T47D (cell line): Measurements from ENCODE around the gene ZC3H7B.
"Not testable (repeated sequence)": the region's sequence is repeated elsewhere in the genome, so short reads cannot be mapped to it uniquely, and the experiment has no call there.

ENCODE experiments used
- DNase-seq, 2 experiments: peaks; one replicate each; pipeline versions ENCODE4 v3.0.0 to v3.0.0-alpha.2; 2011 to 2012; ENCODE audit warnings: low read depth in 1 of 2, low spot score in 1 of 2
- JUND ChIP-seq: IDR thresholded peaks from 2 replicates; pipeline ENCODE4 v1.6.1; 2012; ENCODE audit warnings: low read depth
- in situ Hi-C: cut with HindIII; loops from 2 replicates; pipeline ENCODE4 v1.10.0; 2016; ENCODE audit warnings: low sequenced_read_pairs, low pct_unique_long_range_greater_than_20kb

The ZC3H7B gene, protein sequence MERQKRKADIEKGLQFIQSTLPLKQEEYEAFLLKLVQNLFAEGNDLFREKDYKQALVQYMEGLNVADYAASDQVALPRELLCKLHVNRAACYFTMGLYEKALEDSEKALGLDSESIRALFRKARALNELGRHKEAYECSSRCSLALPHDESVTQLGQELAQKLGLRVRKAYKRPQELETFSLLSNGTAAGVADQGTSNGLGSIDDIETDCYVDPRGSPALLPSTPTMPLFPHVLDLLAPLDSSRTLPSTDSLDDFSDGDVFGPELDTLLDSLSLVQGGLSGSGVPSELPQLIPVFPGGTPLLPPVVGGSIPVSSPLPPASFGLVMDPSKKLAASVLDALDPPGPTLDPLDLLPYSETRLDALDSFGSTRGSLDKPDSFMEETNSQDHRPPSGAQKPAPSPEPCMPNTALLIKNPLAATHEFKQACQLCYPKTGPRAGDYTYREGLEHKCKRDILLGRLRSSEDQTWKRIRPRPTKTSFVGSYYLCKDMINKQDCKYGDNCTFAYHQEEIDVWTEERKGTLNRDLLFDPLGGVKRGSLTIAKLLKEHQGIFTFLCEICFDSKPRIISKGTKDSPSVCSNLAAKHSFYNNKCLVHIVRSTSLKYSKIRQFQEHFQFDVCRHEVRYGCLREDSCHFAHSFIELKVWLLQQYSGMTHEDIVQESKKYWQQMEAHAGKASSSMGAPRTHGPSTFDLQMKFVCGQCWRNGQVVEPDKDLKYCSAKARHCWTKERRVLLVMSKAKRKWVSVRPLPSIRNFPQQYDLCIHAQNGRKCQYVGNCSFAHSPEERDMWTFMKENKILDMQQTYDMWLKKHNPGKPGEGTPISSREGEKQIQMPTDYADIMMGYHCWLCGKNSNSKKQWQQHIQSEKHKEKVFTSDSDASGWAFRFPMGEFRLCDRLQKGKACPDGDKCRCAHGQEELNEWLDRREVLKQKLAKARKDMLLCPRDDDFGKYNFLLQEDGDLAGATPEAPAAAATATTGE

DNA sequence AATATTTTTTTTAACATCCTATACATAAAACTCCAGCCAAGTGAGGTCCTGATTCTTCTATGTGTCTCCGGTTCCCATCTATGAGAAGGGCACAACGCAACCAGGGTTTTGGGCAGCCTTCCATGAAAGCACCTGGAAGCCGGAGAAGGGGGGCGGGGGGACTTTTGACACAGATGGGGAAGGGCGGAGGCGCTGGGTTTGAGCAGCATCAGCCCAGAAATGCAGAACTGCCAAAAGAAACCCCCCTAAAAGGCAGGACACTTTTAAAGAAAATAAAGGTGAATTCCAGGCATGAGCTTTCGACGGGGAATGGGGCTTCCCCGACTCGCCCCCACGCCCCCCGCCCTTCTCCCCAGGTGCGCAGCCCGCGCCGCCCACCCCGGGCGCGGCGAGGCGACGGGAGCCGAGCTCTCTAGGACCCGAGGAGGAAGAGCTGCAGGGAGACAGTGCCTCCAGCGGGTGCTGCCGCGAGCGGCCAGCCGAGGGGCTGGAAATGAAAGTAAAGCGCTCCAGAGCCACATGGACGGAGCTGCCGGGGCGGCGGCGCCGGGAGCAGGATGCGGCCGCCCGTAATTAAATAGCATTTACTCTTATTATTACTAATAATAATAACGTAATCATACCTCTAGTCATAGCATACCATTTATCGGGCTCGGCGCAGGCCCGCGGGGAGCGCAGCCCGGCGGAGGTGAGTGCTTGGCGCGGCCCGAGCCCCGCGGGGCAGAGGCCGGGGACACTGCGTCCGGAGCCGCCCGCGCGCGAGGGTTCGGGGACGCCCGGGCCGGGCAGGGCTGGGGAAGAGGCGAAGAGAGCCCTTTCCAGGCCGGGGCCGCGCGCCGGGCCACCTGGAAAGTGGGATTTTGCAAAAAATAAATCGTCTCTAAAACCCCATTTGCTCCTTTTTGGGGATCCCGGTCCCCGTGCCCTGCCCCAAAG is at the start of gene ZC3H7B:
ZC3H7B (plus strand) TSS at position 441 of the 936 bp plus-strand sequence. CDS start 19,136 bp downstream, outside the sequence.
- no peak for TF ChIP-seq JUND
- in situ Hi-C loops, result no loop called here
- peak; percentile 84 to 94 for DNase-seq

DNA sequence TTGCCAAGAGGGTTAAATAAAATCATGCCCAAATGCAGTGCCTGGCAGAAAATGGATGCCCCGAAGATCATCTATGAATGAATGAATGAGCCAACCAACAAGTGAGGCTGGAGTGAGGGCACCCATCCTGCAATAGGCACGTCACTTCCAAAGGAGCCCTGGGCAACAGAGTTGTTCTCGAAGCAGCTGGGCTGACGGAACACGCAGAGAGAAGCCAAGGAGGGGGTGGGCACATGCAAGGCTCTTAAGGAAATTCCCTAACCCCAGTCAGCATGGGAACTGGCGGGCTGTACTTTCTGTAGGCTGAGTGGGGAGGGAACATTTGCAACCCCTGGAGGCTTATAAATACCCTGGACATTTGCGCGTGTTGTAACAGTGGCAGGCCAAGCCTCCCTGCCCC is 49.0 kb upstream of the ZC3H7B start:
- in situ Hi-C loops, result no loop called here
- no peak for DNase-seq
- TF ChIP-seq JUND, result no peak

- no peak for DNase-seq
- no peak for TF ChIP-seq JUND
- in situ Hi-C loops, result no loop called here
These were observed 47.1 kb upstream of the ZC3H7B start for GRCh38 chr22:41254230-41254629.

DNA sequence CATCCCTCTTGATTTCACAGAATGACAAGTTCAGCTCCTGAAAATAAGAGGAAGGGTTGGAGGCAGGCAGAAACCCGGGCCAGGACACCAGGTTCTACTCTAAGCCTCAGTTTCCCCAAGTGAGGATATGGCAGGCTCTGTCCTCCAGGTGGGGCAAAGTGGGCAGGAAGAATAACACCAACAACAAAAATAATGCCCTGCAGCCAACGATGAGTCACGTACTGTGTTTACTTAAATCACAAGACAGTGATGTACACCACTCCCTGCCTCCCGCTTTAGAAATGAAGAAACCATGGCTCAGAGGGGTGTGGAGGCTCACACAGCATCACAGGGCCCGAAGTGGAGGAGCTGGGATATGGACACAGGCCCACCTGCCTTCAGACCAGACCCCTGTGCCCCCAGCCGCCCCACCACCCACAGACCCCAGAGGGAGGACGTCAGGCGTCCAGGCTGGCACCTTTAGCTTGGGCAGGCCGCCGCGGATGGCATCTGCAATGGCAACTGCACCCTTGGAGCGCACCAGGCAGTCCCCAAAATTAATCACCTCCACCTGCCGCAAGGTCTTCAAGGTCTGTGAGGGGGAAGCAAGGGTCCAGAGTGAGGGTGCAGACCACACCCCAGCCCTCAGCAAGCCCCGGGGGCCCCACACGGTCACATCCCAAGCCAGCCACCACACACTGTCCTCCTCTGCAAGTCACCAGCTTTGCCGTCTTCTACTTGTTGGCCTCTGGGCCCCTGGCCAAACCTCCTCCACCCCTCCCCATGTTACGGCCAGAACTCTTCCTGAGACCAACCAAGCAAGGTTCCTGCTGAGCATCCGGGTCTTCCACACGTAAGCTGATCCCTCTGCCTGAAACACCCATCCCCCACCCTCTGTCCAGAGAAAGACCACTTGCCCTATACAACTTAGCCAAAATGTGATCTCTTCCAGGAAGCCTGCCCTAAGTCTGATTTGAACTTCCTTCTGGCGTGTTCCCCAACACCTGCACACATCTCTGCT is 44.8 kb upstream of the ZC3H7B start:
- peak in 1 of 2 experiments; percentile 58 for DNase-seq
- no peak for TF ChIP-seq JUND
- in situ Hi-C loops, result no loop called here

- in situ Hi-C loops, result no loop called here
These were observed 43.6 kb upstream of the ZC3H7B start for GRCh38 chr22:41257696-41258095.

DNA sequence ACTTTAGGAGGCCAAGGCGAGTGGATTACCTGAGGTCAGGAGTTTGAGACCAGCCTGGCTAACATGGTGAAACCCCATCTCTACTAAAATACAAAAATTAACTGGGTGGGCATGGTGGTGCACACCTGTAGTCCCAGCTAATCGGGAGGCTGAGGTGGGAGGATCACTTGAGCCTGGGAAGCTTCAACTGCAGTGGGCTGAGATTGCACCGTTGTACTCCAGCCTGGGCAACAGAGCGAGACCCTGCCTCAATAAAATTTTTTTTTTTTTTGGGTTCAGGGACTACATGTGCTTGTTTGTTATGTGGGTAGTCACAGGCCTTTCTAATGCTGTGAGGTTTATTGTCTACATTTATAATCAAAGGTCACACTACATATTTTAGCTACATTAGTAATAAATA is 41.6 kb upstream of the ZC3H7B start:
- in situ Hi-C loops, DNase-seq: not testable (repeated sequence)

More at GRCh38 chr22:41257696-41258095, 43.6 kb upstream of the ZC3H7B start:
- no peak for DNase-seq
- no peak for TF ChIP-seq JUND

- no peak for DNase-seq
- in situ Hi-C loops, result no loop called here
- no peak for TF ChIP-seq JUND
These were observed 40.5 kb upstream of the ZC3H7B start for GRCh38 chr22:41260871-41261270.

DNA sequence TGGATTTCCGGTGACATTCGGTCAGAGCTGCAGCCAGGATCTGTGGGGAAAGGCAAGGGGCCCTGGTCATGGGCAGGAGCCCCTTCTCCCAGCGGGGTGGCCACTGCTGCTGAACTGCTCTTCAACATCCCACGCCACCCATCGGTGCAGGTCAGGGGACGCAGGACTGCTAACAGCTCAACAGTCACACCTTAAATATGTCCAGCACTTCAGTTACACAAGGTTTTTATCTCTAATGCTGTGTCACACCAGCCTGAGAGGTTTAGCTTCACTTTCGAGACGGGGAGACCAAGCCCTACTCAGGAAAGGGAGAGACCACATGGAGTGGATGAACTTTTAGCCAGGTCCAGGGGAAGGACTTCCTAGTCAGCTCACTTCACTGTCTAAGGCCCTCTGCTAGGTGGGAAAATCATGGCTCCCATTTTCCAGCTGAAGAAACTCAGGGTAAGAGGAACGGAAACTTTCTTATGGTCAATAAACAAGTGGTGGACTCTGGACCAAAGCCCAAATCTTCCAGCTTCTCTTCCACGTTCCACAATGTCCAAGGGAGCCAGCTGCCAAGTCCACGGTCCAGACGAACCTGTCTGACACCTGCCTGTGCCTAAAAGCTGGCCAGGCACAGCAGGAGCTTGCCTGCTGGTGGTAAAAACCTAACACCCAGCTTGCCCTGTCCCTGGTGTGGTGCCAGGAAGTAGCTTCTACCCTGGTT is 39.6 kb upstream of the ZC3H7B start:
- in situ Hi-C loops, result no loop called here
- TF ChIP-seq JUND, result no peak
- peak; percentile 52 to 88 for DNase-seq

DNA sequence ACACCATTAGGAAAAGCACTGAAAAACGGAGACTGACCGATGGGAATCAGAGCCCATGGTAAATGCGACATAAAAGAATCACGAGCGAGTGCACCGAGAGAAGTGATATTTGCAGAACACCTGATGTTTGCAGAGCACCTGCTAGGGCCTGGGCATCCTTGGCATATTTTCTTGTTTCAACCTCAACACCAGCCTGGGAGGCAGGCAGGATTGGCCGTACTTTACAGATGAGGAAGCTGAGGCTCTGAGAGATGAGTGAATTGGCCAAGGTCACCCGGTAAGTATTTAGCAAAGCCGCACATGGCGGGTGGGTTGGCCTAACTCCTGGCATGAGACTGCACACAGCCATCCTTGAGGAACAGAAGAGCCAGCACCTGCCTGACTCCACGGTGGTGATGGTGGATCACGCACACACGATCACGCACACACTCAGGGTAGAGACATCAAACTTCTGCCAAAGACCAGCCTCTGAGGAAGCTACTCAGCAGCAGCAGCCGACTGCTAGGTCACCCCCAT is 39.0 kb upstream of the ZC3H7B start:
- TF ChIP-seq JUND, result no peak
- DNase-seq, result no peak
- in situ Hi-C loops, result no loop called here

GRCh38 chr22:41263704-41264103 is 37.6 kb upstream of the ZC3H7B start:
- no peak for DNase-seq
- in situ Hi-C loops, result no loop called here
- TF ChIP-seq JUND, result no peak
